Neural progenitor cell (in vitro differentiated cells): ENCODE data around the gene SMLR1. TPM values are rescaled to one million over a fixed set of nuclear protein-coding genes. Genes with fewer than 3 reads are reported as not detected.

Experiments used
- DNase-seq: peaks from one replicate; pipeline ENCODE4 v3.0.0-alpha.2; 2016; ENCODE audit warnings: low spot score
- H2AFZ ChIP-seq: fragments of 200-600 bp; sonication (generic); replicated peaks from 2 replicates; pipeline ENCODE4 v1.6.1; 2016; ENCODE audit warnings: antibody characterized with exemption
- H3F3A ChIP-seq: fragments of 200-600 bp; sonication (generic); 2 replicates; pipeline ENCODE4 v1.6.1; 2016; ENCODE audit warnings: antibody characterized with exemption, low read depth
- H3K27ac ChIP-seq: fragments of 200-600 bp; sonication (generic); 2 replicates; pipeline ENCODE4 v1.5.1; 2016; ENCODE audit warnings: mild to moderate bottlenecking
- H3K27me3 ChIP-seq: fragments of 200-600 bp; sonication (generic); 2 replicates; pipeline ENCODE4 v1.6.1; 2016; ENCODE audit warnings: mild to moderate bottlenecking, moderate library complexity
- H3K36me3 ChIP-seq: fragments of 200-600 bp; sonication (generic); 2 replicates; pipeline ENCODE4 v1.5.1; 2016
- H3K4me1 ChIP-seq: fragments of 200-600 bp; sonication (generic); 2 replicates; pipeline ENCODE4 v1.6.1; 2016; ENCODE audit warnings: mixed run types
- H3K4me2 ChIP-seq: fragments of 200-600 bp; sonication (generic); 2 replicates; pipeline ENCODE4 v1.6.1; 2016
- H3K4me3 ChIP-seq: fragments of 200-600 bp; sonication (generic); 2 replicates; pipeline ENCODE4 v1.5.1; 2016
- H3K79me2 ChIP-seq: fragments of 200-600 bp; sonication (generic); 2 replicates; pipeline ENCODE4 v1.6.1; 2016; ENCODE audit warnings: low read depth
- H3K9ac ChIP-seq: fragments of 200-600 bp; sonication (generic); 2 replicates; pipeline ENCODE4 v1.6.1; 2016
- H3K9me3 ChIP-seq: fragments of 200-600 bp; sonication (generic); 2 replicates; pipeline ENCODE4 v1.5.1; 2016; ENCODE audit warnings: low read depth
- H4K20me1 ChIP-seq: fragments of 200-600 bp; sonication (generic); 2 replicates; pipeline ENCODE4 v1.6.1; 2016; ENCODE audit warnings: low read depth
- H3K27ac Mint-ChIP-seq: 3 replicates; pipeline ENCODE4 v1.8.0; 2021; ENCODE audit warnings: mixed read lengths
- H3K27me3 Mint-ChIP-seq: 2 replicates; pipeline ENCODE4 v1.8.0; 2022; ENCODE audit warnings: low read depth, mild to moderate bottlenecking, inconsistent platforms, moderate library complexity, mixed read lengths; ENCODE audit not compliant: insufficient read depth
- H3K36me3 Mint-ChIP-seq: 3 replicates; pipeline ENCODE4 v1.8.0; 2021; ENCODE audit warnings: mixed read lengths
- H3K4me1 Mint-ChIP-seq: 3 replicates; pipeline ENCODE4 v1.8.0; 2021; ENCODE audit warnings: mixed read lengths
- H3K4me3 Mint-ChIP-seq: 3 replicates; pipeline ENCODE4 v1.8.0; 2021; ENCODE audit warnings: mild to moderate bottlenecking, moderate library complexity, mixed read lengths
- H3K9me3 Mint-ChIP-seq: 3 replicates; pipeline ENCODE4 v1.8.0; 2020; ENCODE audit warnings: mixed read lengths
- EZH2 ChIP-seq: fragments of 200-600 bp; sonication (generic); IDR thresholded peaks from 2 replicates; pipeline ENCODE4 v1.6.1; 2017; ENCODE audit warnings: antibody characterized with exemption, mild to moderate bottlenecking, moderate library complexity
- EZH2phosphoT487 ChIP-seq: fragments of 200-600 bp; sonication (generic); IDR thresholded peaks from 2 replicates; pipeline ENCODE4 v1.6.1; 2017; ENCODE audit warnings: antibody characterized with exemption
- total RNA-seq: library from RNA; depleted of rRNA; stranded (reverse); fragments of >200 nt; gene quantifications from 2 replicates; pipeline ENCODE4 v1.2.3, GENCODE V29; 2015; ENCODE audit warnings: low replicate concordance
- TF ChIP-seq, protein P1 (sequence below): fragments of 200-600 bp; sonication (generic); IDR thresholded peaks from 2 replicates; pipeline ENCODE4 v1.5.1; 2017; ENCODE audit warnings: antibody characterized with exemption, mild to moderate bottlenecking

The SMLR1 gene
- total RNA-seq, 1 donor from 2014 or later, result not detected

DNA sequence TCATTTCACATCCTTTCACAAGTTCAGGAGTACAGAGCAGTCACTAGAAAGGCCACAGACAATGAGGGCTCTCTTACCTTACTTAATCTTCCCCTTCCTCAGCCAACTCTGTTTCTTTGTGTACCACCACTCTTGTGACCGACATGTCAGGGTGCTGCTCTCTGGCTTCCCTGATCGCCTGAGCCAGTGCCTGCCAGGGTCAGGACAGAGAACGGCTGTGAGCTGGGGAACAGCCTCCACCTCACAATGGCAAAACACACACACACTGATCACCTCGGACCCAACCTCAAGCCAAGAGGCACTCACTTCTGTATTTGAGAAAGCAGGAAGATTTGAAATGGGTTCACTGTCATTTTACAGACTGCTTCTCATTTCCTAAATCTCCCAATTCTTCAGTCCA lies 30.8 kb downstream of the SMLR1 start:
- Histone ChIP-seq H3K9ac (no peak overlapping the region), H3K79me2 (no peaks in the 10 kb centered on the region), H3K27me3 (no peaks in the 10 kb centered on the region), H3K36me3 (no peaks in the 10 kb centered on the region), H3K9me3 (no peaks in the 10 kb centered on the region), H3F3A (no peaks in the 10 kb centered on the region), H3K4me3 (no peak overlapping the region), H3K27ac (no peak overlapping the region), H4K20me1 (no peaks in the 10 kb centered on the region), H3K4me1 (peaks cover 11% of the 10 kb centered on the region), H2AFZ (no peak overlapping the region), H3K4me2 (no peak overlapping the region)
- H3K9me3 Mint-ChIP-seq, result no peaks in the 10 kb centered on the region
- no peak overlapping the region for H3K4me3 Mint-ChIP-seq
- H3K36me3 Mint-ChIP-seq, result peaks cover 21% of the 10 kb centered on the region
- H3K27me3 Mint-ChIP-seq, result peaks cover 4% of the 10 kb centered on the region
- H3K4me1 Mint-ChIP-seq, result peaks cover 13% of the 10 kb centered on the region
- no peak for DNase-seq
- no peak overlapping the region for H3K27ac Mint-ChIP-seq
- TF ChIP-seq, protein P1, sequence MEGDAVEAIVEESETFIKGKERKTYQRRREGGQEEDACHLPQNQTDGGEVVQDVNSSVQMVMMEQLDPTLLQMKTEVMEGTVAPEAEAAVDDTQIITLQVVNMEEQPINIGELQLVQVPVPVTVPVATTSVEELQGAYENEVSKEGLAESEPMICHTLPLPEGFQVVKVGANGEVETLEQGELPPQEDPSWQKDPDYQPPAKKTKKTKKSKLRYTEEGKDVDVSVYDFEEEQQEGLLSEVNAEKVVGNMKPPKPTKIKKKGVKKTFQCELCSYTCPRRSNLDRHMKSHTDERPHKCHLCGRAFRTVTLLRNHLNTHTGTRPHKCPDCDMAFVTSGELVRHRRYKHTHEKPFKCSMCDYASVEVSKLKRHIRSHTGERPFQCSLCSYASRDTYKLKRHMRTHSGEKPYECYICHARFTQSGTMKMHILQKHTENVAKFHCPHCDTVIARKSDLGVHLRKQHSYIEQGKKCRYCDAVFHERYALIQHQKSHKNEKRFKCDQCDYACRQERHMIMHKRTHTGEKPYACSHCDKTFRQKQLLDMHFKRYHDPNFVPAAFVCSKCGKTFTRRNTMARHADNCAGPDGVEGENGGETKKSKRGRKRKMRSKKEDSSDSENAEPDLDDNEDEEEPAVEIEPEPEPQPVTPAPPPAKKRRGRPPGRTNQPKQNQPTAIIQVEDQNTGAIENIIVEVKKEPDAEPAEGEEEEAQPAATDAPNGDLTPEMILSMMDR, result no peak
- no peak for TF ChIP-seq EZH2phosphoT487
- TF ChIP-seq EZH2, result no peak

DNA sequence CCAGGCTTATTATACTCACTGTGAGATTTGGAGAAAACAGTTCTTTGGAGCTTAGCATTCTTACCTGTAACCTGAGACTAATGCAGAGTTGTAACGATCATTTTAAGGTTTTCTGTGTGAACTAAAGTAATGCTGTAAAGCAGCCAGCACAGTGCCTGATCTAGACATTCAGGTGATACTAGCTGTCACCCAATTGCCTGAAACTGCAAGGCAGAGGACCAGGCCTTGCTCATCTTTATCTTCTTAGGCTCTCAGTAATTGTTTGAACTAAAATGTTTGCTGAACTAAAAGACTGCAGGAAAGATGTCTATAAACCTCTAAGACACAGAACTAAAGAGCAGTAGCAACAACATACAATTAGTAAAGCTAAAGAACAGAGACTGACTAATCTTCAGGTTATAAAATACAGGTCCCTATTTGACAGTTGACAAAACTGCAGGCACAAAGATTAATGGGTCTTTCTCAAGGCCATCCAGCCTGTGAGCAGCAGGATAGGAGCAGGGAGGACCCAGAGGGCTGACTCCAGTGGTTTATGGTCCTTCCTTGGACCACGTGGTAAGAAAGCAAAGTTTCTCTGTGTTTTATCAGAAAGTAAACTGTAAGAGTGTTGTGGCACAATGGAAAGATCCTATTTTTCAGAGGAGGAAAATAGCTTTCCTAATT lies 31.4 kb downstream of the SMLR1 start:
- H3K4me3 Mint-ChIP-seq, result no peak overlapping the region
- peaks cover 7% of the 10 kb centered on the region for H3K4me1 ChIP-seq
- no peak overlapping the region for H3K4me2 ChIP-seq
- H4K20me1 ChIP-seq, result no peaks in the 10 kb centered on the region
- TF ChIP-seq EZH2phosphoT487, result no peak
- TF ChIP-seq, protein P1, result no peak
- no peaks in the 10 kb centered on the region for H3K79me2 ChIP-seq
- H3K27ac Mint-ChIP-seq, result no peak overlapping the region
- H3K9me3 ChIP-seq, result no peaks in the 10 kb centered on the region
- H3K27ac ChIP-seq, result no peak overlapping the region
- no peaks in the 10 kb centered on the region for H3F3A ChIP-seq
- H2AFZ ChIP-seq, result no peak overlapping the region
- H3K36me3 ChIP-seq, result no peaks in the 10 kb centered on the region
- H3K27me3 ChIP-seq, result no peaks in the 10 kb centered on the region
- no peak for DNase-seq
- H3K27me3 Mint-ChIP-seq, result peaks cover 4% of the 10 kb centered on the region
- no peak overlapping the region for H3K9ac ChIP-seq
- H3K4me1 Mint-ChIP-seq, result peaks cover 8% of the 10 kb centered on the region
- H3K36me3 Mint-ChIP-seq, result peaks cover 26% of the 10 kb centered on the region
- H3K9me3 Mint-ChIP-seq, result no peaks in the 10 kb centered on the region
- H3K4me3 ChIP-seq, result no peak overlapping the region

DNA sequence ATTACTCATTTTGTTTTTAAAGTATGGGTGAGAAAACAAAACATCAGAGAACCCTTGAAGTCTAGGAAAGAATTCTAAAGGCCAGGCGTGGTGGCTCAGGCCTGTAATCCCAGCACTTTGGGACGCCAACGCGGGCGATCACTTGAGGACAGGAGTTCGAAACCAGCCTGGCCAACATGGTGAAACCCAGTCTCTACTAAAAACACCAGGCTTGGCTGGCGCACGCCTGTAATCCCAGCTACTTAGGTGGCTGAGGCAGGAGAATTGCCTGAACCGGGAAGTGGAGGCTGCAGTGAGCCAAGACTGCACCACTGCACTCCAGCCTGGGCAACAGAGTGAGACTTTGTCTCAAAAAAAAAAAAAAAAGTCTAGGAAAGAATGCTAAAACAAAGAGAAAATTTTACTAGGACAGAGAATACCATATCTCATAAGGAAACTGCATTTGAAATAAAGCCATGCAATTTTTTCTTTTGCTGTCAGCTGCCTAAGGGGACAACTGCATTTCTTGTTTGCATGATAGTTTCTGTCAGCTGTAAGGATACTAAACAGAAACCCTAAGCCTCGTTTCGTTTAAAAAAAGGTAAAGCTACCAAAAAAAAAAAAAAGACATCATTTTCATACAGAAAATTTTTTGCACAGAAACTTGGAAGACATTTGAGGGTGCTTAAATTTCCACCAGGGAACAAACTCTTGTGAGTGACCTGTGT lies 32.1 kb downstream of the SMLR1 start:
- Histone ChIP-seq H3K4me1 (peaks cover under 1% of the 10 kb centered on the region), H3K9ac (no peak overlapping the region), H4K20me1 (no peaks in the 10 kb centered on the region), H3K27ac (no peak overlapping the region), H3K79me2 (no peaks in the 10 kb centered on the region), H3K4me2 (no peak overlapping the region), H3K27me3 (no peaks in the 10 kb centered on the region), H3K36me3 (no peaks in the 10 kb centered on the region), H3F3A (no peaks in the 10 kb centered on the region), H3K9me3 (no peaks in the 10 kb centered on the region), H3K4me3 (no peak overlapping the region), H2AFZ (no peak overlapping the region)
- H3K9me3 Mint-ChIP-seq, result no peaks in the 10 kb centered on the region
- no peak overlapping the region for H3K4me3 Mint-ChIP-seq
- H3K27me3 Mint-ChIP-seq, result peaks cover 2% of the 10 kb centered on the region
- TF ChIP-seq, protein P1, result no peak
- TF ChIP-seq EZH2 (no peak), EZH2phosphoT487 (no peak)
- no peak overlapping the region for H3K27ac Mint-ChIP-seq
- peaks cover 26% of the 10 kb centered on the region for H3K36me3 Mint-ChIP-seq
- H3K4me1 Mint-ChIP-seq, result peaks cover under 1% of the 10 kb centered on the region
- DNase-seq, result no peak
